Omental fat pad (tissue), 4 donors: ENCODE results near the gene MSH6. TPM values are rescaled to one million over a fixed set of nuclear protein-coding genes. Genes with fewer than 3 reads are reported as not detected.

Experiments
- ATAC-seq: fragments of 150-250 bp; one replicate; pipeline ENCODE4 v1.9.1; 2016; ENCODE audit warnings: mild to moderate bottlenecking, moderate library complexity; ENCODE audit not compliant: low FRiP score
- DNase-seq: peaks from one replicate; pipeline ENCODE4 v3.0.0-alpha.2; 2019; ENCODE audit warnings: low spot score
- CTCF ChIP-seq, 3 donors: fragments of 450-650 bp; IDR thresholded peaks; one replicate each; pipeline ENCODE4 v1.5.1; 2016 to 2017; ENCODE audit warnings: antibody characterized with exemption in 3 of 3, mild to moderate bottlenecking in 3 of 3, moderate library complexity in 2 of 3
- total RNA-seq, 4 donors: library from RNA; depleted of rRNA; stranded (reverse); fragments of >200 nt; gene quantifications; one replicate each; pipeline ENCODE4 v1.1.0, GENCODE V29; 2016

Gene MSH6
- total RNA-seq, 4 donors from 2014 or later: 26.9 to 36.4 (median 29.4) TPM

- no peak for TF ChIP-seq CTCF (IDR thresholded peaks at IDR 0.05)
- DNase-seq (no peak), ATAC-seq (no peak)
Observed at GRCh38 chr2:47769318-47769717, 13.6 kb upstream of the MSH6 start.

GRCh38 chr2:47771211-47771610 is 11.7 kb upstream of the MSH6 start:
- DNase-seq: no peak
- TF ChIP-seq CTCF (IDR thresholded peaks at IDR 0.05): no peak
- no peak for ATAC-seq

- DNase-seq (no peak), ATAC-seq (no peak)
- no peak for TF ChIP-seq CTCF (IDR thresholded peaks at IDR 0.05)
Observed at GRCh38 chr2:47772343-47772742, 10.6 kb upstream of the MSH6 start.

- TF ChIP-seq CTCF (IDR thresholded peaks at IDR 0.05): no peak
- DNase-seq (no peak), ATAC-seq (no peak)
Observed at GRCh38 chr2:47774567-47774966, 8.4 kb upstream of the MSH6 start.

GRCh38 chr2:47777277-47777937 is 5.5 kb upstream of the MSH6 start:
- no peak for DNase-seq
- ATAC-seq: no peak
- no peak for TF ChIP-seq CTCF (IDR thresholded peaks at IDR 0.05)

- DNase-seq (no peak), ATAC-seq (no peak)
- TF ChIP-seq CTCF (IDR thresholded peaks at IDR 0.05): no peak
Observed at GRCh38 chr2:47778698-47779425, 4.1 kb upstream of the MSH6 start.

- TF ChIP-seq CTCF (IDR thresholded peaks at IDR 0.05): no peak
- no peak for DNase-seq
Observed at GRCh38 chr2:47779426-47779790, 3.5 kb upstream of the MSH6 start.

More at GRCh38 chr2:47779426-47779790, 3.5 kb upstream of the MSH6 start:
- no peak for ATAC-seq
